ENCODE results near the gene PDE8B.

The PDE8B gene

DNA sequence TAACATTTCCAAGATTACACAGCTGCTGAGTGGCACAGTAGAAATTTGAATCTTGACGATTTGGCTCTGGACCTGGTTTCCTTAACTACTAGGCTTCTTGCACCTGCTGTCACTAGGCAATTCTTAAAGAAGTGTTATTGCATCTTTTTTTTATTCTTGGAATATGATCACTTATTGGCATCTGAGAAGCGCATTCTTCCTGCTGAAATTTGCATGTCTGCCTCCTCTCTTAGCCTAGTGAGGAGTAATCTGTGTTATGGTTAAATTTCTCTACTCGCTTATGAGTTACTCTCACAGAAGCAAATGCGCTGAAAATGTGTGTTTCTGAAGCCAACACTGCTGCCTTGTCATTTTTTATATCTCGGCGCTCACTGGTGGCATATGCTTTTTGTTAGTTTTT, 192.3 kb downstream of the PDE8B start:
- DNase-seq (ENCODE audit: low read depth): no peak

GRCh38 chr5:77407152-77407551, 196.7 kb downstream of the PDE8B start:
- no peak for DNase-seq (ENCODE audit: low read depth)

GRCh38 chr5:77409870-77410621, 199.6 kb downstream of the PDE8B start:
- DNase-seq (ENCODE audit: low read depth): no peak

DNA sequence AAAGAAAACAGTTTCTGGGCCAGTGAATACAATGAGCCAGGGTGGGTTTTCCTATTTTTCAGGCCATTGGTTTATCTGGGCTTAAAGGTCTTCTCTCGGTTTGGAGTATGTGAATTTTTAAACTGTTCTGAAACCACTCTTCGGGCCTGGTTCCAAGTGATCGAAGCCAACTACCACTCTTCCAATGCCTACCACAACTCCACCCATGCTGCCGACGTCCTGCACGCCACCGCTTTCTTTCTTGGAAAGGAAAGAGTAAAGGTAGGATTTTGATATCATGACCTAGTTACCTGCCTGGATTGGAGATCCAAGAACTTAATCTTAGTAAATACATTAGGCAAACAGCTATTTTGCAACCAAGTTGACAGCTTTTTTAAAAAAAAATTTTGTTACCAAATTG, 202.6 kb downstream of the PDE8B start:
- DNase-seq (ENCODE audit: low read depth): no peak

DNA sequence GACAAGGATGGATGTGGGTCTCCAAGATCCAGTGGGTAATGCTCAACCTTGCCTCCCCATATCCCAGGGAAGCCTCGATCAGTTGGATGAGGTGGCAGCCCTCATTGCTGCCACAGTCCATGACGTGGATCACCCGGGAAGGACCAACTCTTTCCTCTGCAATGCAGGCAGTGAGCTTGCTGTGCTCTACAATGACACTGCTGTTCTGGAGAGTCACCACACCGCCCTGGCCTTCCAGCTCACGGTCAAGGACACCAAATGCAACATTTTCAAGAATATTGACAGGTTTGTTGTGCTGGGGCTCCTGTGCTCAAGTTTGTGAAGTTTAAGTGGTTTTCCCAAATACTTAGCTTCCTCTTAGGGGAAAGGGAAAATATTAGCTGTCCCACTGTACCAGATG, 207.7 kb downstream of the PDE8B start:
- no peak for DNase-seq (ENCODE audit: low read depth)

DNA sequence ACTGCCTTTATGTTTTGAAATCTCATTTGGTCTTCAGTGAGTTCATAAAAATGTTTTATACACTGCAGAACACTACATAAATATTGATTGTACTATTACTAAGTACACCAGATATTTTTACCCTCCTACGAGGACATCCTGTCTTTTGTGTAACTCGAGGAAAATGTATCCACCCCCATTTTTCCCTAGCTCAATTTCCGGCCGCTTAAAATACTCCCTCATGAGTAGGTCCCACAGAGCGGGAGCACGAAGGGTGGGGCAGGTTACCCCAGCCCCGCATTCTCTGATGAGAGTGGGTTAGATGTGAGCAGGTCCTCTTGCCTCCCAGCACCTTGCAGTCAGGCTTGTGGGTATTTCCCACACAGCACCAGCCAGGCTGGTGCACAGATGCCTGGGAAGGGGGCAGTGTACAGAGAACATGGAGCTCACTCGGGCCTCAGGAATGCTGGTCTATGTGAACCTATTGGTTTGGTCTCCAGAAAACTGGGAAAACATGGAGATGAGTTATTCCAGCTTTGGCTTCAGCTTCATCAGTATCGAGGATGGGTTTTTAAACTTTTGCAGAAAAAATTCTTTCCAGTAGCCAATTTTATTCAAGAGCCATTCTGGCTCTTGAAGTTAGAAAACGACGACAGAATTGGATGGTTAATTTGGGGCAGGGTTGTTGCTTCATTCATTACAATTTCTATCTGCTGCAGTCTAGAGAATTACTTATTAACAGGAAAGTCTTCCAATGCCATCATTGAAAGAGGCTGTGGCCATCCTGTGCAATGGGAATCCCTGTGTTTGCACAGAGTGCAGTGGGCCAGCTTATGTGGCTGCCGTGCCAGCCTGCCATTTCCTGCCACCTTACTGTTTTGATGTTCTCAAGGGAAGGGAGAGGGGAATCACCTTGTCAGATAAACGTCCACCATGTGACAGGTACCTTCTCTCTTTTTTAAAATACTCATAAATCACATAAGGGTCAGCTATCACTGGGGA, 208.4 kb downstream of the PDE8B start:
- no peak for DNase-seq (ENCODE audit: low read depth)

DNA sequence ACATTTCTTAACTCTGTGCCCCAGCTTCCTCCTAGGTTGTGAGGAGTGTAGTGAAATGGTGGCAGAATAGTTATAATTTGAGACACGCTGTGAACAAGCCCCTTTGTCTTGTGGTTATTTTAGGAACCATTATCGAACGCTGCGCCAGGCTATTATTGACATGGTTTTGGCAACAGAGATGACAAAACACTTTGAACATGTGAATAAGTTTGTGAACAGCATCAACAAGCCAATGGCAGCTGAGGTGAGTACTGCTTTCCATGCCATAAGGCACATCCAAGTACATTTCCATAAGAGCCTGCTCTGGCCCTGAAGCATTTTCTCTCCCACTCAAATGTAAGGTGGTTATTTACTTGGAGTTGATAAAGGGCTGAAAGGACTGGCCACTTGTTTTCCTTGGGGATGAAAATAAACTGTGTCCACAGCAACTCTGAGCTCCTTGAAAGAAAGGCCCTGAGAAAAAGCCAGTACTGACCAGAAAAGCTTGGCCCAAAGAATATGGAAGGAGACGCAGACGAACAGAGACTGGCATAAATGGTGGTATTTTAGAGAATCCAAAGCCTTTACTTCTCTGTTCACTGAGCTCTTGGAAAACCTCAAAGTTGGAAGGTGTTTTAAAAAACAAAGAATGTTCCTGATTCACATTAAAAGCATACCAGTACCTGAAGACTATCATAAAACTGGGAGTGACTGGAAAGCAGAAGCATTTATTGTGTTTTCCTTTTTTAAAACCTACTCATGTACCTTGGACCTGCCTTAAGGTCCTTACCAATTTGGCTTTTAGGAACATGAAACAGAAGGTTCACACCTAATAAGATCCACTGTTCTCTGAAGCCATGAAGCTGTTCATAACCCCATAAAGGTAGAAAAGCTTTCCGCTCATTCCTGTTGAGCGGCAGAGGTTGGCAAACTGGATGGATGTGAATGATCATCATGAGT, 209.4 kb downstream of the PDE8B start:
- DNase-seq (ENCODE audit: low read depth): no peak

- DNase-seq (ENCODE audit: low read depth): no peak
These were observed 210.5 kb downstream of the PDE8B start for GRCh38 chr5:77420940-77421339.

DNA sequence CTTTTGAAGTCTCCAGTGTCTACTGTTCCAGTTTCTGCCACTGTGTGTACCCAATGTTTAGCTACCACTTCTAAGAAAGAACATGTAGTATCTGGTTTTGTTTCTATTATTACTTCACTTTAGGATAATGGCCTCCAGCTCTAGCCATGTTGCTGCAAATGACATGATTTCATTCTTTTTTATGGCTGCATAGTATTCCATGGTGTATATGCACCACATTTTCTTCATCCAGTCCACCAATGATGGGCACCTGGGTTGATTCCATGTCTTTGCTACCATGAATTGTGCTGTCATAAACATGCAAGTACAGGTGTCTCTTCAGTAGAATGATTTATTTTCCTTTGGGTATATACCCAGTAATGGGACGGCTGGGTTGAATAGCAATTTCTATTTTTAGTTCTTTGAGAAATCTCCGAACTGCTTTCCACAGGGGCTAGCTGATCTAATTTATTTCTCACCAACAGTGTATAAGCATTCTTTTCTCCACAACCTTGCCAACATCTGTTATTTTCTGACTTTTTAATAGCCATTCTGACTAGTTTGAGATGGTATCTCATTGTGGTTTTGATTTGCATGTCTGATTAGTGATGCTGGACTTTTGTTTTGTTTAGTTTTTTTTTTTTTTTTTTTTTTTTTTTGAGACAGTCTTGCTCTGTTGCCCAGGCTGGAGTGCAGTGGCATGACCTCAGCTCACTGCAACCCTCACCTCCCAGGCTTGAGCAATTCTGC, 212.7 kb downstream of the PDE8B start:
- no peak for DNase-seq (ENCODE audit: low read depth)

DNA sequence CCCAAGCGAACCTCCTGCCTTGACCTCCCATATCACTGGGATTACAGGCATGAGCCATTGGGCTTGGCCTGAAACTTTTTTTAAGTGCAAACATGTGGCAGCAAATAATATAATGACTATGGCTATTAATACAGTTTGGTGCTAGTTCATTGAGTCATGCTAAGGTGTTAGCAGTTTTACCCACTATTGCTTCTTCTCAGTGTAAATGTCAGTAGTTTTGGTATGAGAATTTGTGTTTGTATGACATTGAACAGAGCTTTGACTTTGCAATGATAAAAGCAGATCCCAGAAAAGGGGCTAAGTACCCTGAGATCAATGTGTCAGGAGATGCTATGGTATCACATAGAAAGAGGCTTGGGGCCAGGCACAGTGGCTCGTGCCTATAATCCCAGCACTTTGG, 214.4 kb downstream of the PDE8B start:
- no peak for DNase-seq (ENCODE audit: low read depth)

DNA sequence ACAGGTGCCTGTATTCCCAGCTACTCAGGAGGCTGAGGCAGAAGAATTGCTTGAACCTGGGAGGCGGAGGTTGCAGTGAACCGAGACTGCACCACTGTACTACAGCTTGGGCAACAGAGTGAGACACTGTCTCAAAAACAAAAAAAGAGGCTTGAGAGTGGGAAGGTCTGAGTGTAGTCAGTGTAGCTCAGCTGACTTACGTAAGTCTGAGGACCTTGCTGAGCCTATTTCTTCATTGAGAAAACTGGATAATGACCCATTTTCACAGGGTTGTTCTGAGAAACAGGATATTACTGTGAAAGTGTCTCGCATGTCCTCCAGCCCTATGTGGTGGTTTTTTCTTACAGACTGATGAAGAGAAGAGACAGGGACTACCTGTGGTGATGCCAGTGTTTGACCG, 214.9 kb downstream of the PDE8B start:
- DNase-seq (ENCODE audit: low read depth): no peak

- DNase-seq (ENCODE audit: low read depth): no peak
These were observed 215.6 kb downstream of the PDE8B start for GRCh38 chr5:77425998-77426659.

DNA sequence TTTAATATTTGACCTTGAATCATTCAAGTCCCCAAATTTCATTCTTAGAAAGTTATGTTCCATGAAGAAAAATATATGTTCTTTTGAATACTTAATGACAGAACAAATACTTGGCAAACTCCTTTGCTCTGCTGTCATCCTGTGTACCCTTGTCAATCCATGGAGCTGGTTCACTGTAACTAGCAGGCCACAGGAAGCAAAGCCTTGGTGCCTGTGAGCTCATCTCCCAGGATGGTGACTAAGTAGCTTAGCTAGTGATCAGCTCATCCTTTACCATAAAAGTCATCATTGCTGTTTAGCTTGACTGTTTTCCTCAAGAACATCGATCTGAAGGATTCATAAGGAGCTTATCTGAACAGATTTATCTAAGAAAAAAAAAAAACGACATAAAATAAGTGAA, 216.2 kb downstream of the PDE8B start:
- DNase-seq (ENCODE audit: low read depth): no peak

- DNase-seq (ENCODE audit: low read depth): no peak
These were observed 217.5 kb downstream of the PDE8B start for GRCh38 chr5:77427998-77428397.

GRCh38 chr5:77428526-77428925, 218.0 kb downstream of the PDE8B start:
- no peak for DNase-seq (ENCODE audit: low read depth)

DNA sequence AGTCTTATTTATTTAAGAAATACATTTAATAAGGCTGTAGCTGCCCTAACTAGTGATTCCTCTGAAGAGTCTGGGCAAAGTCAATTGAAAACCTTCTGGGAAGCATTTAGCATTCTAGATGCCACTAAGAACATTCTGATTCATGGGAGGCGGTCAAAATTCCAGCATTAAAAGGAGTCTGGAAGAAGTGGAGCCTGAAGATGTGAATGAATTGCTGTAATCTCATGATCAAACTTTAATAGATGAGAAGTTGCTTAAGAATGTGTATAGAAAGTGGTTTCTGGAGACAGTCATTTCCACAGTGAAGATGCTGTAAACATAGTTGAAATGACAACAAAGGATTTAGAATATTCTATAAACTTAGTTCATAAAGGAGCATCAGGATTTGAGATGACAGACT, 220.2 kb downstream of the PDE8B start:
- no peak for DNase-seq (ENCODE audit: low read depth)

DNA sequence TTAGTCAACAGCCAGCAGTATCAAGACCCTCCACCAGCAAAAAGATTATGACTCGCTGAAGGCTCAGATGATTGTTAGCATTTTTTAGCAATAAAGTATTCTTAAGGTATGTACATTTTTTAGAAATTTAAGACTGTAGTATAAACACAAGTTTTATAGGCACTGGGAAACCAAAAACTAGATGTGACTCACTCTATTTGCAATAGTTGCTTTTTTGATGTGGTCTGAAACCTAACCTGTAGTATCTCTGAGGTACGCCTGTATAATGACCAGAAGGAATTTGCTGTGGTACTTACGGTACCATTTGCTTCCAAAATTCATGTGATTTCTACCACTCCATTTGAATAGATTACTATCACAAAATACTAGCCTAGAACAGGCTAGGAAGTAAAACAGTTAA, 220.8 kb downstream of the PDE8B start:
- no peak for DNase-seq (ENCODE audit: low read depth)

DNA sequence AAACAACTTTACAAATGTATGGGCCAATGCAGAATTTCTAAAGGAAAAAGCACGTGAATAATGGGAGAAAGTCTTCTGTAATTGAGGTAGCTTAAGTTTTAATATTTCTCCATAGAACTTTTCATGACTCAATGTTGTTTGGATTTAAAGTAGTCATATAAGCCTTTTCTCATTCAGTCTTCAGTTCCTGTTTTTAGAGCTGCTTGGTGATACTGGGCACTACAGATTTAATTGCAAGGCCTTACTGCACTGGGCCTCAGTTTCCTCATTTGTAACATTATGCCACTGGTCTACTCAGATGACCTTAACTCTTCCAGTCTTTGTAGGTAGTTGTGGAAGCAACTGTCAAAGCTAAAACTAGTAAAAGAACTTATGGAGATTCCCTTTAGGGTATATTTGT, 221.2 kb downstream of the PDE8B start:
- DNase-seq (ENCODE audit: low read depth): no peak

GRCh38 chr5:77437194-77437593, 226.7 kb downstream of the PDE8B start:
- DNase-seq (ENCODE audit: low read depth): no peak

DNA sequence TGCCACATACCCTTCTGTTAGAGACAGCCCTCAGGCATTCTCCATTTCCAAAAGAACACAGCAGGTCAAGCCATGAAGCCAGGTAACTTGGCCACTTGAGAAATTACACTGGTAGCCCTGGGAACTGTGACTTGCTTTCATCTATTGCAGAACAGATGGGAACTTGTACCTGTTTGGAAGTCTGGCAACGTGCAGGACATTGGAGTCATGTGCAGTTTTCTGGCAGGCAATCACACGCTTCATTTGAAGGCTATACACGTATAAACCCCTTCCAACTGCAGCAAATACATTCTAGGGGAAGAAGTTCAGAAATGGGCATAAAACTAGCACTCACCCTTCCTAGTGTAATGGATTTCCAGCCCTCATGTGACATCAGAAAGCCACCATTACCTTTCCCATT, 227.6 kb downstream of the PDE8B start:
- DNase-seq (ENCODE audit: low read depth): no peak

DNA sequence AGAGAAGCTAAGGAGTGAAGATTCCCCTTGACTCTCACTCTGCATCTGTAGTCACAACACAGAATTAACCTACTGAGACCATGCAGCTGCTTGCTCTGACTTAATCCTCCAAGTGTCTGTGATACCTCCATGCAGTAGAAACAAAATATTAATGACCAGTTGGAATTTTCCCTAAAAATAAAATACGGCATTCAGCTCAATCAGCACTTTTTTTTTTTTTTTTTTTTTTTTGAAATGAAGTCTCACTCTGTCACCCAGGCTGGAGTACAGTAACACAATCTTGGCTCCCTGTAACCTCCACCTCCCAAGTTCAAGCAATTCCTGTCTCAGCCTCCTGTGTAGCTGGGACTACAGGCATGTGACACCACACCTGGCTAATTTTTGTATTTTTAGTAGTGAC, 233.2 kb downstream of the PDE8B start:
- no peak for DNase-seq (ENCODE audit: low read depth)

All from stimulated activated CD8-positive, alpha-beta memory T cell treated with anti-CD3 and anti-CD28 coated beads, Interleukin-15, amount 100 ng/mL, for 1 hour (primary cell).